Prostate gland (tissue), 2 donors: ENCODE data around the gene CCDC80.

ENCODE experiments used
- CTCF ChIP-seq, 4 experiments: fragments of 200-600 bp in 2 of 4; fragments of 450-650 bp in 2 of 4; sonication (generic) in 2 of 4; IDR thresholded peaks; 1 replicate in 3 of 4; 2 replicates in 1 of 4; pipeline ENCODE4 v1.5.1; 2016 to 2019; ENCODE audit warnings: antibody characterized with exemption in 4 of 4, mild to moderate bottlenecking in 2 of 4, moderate library complexity in 2 of 4
- POLR2A ChIP-seq: fragments of 450-650 bp; IDR thresholded peaks from one replicate; pipeline ENCODE4 v1.6.1; 2016; ENCODE audit warnings: antibody characterized with exemption, mild to moderate bottlenecking
- POLR2AphosphoS5 ChIP-seq: sonication (generic); formaldehyde crosslinking; IDR thresholded peaks from one replicate; pipeline ENCODE4 v1.6.1; 2017; ENCODE audit warnings: antibody characterized with exemption

GRCh38 chr3:112639455-112640225, 1.3 kb downstream of the CCDC80 start:
- no peak for TF ChIP-seq CTCF (IDR thresholded peaks at IDR 0.05)
- TF ChIP-seq POLR2AphosphoS5, result no peak
- TF ChIP-seq POLR2A, result no peak
